Breast epithelium (tissue), 3 donors: ENCODE data around the gene CCL21.

ENCODE experiments used
- POLR2A ChIP-seq: fragments of 450-650 bp; IDR thresholded peaks from one replicate; pipeline ENCODE4 v1.6.1; 2016; ENCODE audit warnings: antibody characterized with exemption, mild to moderate bottlenecking, moderate library complexity
- POLR2AphosphoS5 ChIP-seq, 3 donors: sonication (generic); formaldehyde crosslinking; IDR thresholded peaks; one replicate each; pipeline ENCODE4 v1.6.1; 2017; ENCODE audit warnings: antibody characterized with exemption in 3 of 3
- TF ChIP-seq, protein P1 (sequence below), 3 donors: fragments of 450-650 bp; IDR thresholded peaks; one replicate each; pipeline ENCODE4 v1.5.1; 2016 to 2017; ENCODE audit warnings: antibody characterized with exemption in 3 of 3, mild to moderate bottlenecking in 3 of 3, moderate library complexity in 3 of 3

DNA sequence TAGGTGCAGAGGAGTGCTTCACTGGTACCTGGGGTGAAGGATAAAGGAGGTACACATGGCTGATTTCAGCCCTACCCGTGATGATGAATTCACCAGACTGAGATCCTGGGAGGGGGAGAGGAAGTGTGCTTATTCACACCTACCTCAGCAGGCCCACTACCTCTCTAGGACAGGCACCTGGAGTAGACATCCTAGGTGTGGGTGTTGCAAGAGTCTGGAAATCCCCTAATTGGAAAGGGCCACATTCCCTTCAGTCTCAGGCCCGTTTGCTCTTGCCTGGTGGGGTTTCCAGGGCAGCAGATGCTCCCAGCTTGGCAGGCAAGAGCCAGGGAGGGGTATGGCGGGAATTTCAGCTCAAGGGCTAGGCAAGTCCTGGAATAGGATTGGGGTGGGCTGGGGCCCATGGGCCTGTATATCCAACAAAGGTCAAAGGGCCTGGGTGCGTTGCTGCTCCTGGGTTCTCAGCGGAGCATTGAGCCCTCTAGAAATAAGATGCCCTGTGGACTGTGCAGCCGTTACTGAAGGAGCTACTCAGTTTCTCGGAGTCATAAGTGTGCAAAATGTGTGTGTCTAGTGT lies 5.8 kb upstream of the CCL21 start:
- TF ChIP-seq, protein P1, sequence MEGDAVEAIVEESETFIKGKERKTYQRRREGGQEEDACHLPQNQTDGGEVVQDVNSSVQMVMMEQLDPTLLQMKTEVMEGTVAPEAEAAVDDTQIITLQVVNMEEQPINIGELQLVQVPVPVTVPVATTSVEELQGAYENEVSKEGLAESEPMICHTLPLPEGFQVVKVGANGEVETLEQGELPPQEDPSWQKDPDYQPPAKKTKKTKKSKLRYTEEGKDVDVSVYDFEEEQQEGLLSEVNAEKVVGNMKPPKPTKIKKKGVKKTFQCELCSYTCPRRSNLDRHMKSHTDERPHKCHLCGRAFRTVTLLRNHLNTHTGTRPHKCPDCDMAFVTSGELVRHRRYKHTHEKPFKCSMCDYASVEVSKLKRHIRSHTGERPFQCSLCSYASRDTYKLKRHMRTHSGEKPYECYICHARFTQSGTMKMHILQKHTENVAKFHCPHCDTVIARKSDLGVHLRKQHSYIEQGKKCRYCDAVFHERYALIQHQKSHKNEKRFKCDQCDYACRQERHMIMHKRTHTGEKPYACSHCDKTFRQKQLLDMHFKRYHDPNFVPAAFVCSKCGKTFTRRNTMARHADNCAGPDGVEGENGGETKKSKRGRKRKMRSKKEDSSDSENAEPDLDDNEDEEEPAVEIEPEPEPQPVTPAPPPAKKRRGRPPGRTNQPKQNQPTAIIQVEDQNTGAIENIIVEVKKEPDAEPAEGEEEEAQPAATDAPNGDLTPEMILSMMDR (IDR thresholded peaks at IDR 0.05), result no peak
- no peak for TF ChIP-seq POLR2A
- no peak for TF ChIP-seq POLR2AphosphoS5 (IDR thresholded peaks at IDR 0.05)
